NCI-H2107 (cell line): ENCODE measurements around the gene TMEM259.

Experiments used
- DNase-seq: peaks from one replicate; lab custom pipeline; 2025; lab: John Stamatoyannopoulos, UW

The TMEM259 gene

DNA sequence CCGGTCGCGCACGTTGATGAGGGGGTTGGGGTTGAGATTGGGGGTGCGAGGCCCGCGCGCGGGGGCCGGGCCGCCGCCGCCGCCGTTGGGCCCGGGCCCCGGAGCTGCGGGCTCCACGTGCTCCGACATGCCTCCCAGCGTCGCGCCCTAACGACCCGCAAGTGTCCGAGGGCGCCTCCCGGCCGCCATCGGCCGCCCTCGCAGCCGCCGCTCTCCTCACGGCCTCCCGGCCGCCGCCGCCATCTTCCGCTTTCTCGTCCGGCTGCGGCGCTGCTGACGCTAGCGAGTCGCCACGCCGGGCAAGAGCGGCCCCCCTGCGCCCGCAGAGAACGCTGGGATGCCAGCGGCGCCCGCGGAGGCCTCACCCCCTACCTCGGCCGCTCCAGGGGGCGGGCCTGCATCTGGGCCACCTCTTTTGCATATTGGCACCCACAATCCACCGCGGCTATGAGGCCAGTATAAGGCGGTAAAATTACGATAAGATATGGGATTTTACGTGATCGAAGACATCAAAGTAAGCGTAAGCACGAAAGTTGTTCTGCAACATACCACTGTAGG, at the start of gene TMEM259:
Gene TMEM259, minus strand, starts transcription at position 256 of the 558 bp plus-strand sequence. Its CDS starts 127 bp downstream, at position 129.
- peak; percentile 94 for DNase-seq

DNA sequence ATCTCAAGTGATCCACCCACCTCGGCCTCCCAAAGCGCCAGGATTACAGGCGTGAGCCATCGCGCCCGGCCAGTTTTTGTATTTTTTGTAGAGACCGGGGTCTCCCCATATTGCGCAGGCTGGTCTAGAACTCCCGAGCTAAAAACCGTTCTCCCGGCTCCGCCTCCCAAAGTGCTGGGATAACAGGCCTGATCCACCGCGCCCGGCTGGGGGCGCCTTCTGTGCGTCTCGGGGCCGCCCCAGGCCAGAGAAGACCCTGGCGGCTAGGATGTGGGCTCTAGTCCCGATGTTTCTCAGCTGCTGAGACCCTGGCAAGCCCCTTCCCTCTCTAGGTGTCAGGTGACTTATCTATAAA, 49.6 kb upstream of the TMEM259 start:
- DNase-seq, result no peak

DNA sequence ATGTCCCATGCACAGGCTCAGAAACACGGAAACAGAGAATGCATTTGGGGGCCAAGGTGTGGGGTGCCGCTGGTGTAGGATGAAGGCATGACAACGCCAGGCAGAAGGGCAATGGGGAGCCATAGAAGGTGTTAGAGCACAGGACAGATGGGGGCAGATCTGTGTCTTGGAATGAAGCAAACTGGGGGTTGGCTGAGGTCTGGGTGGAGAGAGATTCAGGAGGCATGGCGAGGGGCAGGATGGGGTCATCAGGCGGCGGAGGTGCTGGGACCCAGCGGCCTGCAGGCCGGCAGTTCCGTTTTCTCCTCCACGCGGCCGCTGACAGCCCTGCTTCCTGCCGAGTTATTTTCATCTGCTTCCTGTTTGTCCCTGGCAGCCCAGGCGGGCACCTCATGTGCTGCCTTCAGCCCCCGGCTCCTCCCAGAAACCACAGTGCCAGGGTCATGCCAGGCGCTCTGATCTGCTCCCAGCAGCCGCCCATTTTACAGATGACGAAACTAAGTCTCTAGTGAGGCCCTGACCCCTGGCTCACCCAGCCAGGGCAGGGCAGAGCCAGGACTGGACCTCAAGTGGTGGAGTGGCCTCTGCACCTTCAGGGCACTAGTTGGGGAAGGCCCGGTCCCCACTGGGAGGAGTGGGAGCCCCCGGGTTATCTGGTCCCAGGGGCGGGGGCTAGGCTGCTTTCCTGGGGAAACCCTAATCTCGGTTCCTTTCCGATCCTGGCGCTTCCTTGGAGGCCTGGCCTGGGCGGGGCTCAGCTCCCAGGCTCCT, 48.3 kb upstream of the TMEM259 start:
- no peak for DNase-seq

DNA sequence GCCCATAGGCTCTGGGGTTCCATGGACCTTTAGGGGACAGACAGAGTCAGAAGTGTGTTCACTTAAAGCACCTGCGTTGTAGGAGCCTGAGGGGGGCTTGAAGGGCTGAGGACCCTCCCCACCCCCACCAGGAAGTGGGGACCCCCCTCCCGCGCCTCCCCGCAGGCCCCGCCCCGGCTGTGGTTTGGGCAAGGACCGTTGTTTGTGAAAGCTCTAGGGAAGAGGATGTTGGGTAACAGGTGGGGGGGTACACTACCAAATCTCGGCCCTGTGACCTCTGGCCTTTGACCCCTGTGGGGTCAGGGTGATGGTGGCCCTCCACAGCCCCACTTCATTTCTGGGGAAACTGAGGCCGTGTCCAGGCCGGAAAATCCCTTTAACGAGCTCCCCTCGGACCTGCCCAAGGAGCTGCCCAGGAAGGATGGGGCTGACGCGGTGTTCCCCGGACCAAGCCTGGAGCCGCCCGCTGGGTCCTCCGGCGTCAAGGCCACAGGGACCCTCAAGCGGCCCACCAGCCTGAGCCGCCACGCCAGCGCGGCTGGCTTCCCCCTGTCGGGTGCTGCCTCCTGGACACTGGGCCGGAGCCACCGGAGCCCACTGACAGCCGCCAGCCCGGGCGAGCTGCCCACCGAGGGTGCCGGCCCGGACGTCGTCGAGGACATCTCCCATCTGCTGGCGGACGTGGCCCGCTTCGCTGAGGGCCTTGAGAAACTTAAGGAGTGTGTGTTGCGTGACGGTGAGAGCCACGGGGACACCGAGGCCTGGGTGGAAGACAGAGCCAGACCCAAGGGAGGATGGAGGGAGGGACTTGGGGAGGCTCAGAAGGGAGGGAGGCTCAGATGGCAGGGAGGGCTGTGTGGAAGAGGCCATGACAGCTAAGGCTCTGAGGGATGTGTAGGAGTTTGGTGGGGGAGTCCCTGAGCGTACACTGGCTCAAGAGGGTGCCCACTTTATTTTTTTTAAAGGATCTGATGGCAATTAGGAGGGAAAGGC, 47.4 kb upstream of the TMEM259 start:
- DNase-seq, result no peak

DNA sequence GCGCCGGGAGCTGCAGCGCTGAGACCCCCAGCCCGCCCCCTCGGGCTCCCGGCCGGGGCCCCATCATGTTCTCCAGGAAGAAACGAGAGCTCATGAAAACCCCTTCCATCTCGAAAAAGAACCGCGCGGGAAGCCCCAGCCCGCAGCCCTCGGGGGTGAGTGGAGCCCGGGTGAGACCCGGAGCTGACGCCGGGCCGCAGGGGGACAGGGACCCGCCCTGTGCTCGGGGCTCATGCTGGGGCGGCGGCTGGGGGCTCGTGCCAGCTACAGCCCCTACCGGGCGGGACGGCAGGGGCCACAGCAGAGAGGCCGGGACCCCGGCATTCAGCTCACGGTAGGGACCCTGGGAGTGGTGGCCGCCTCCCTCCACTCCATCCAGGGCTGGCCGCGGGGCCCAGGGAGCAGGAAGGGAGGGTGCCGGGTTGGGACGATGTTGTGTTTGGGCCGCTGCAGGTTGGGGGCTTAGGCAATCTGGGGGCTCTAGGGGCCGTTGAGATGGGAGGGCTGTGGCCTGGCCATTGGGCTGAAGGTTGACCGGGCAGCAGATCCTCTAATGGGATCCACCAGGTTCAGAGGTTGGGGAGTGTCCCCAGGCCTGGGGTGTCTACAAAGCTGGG, 46.5 kb upstream of the TMEM259 start:
- no peak for DNase-seq

DNA sequence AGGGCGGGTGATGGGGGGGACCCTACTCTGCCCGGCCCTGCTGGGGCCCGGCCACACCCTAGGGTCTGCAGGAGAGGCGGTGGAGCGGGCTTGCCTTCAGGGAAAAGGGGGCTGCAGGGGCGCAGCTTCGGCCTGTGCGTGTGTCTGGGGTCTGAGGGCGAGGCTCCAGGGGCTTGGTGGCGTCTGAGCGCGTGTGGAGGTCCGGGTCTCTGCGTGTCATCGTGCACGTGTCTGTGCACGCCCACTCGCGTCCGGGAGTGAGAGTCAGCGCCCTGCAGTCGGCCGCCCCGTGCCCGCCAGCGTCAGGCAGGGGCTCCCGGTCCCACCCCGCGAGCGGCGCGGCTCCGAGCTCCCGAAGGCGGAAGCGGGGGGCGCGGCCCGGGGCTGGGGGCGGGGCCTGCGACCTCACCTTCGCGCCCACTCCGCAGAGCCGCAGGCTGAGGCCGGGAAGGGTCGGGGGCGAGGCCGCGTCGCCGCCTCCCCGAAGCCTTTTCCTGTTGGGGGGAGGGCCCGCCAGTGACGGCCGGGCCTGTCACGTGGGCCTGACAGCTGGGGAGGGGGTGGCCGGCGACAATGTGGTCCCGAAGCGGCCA, 45.9 kb upstream of the TMEM259 start, which contains the start of gene ARHGAP45:
Gene ARHGAP45, plus strand, starts transcription at position 420 of the 593 bp plus-strand sequence. CDS start 239 bp downstream, outside the sequence.
- no peak for DNase-seq

DNA sequence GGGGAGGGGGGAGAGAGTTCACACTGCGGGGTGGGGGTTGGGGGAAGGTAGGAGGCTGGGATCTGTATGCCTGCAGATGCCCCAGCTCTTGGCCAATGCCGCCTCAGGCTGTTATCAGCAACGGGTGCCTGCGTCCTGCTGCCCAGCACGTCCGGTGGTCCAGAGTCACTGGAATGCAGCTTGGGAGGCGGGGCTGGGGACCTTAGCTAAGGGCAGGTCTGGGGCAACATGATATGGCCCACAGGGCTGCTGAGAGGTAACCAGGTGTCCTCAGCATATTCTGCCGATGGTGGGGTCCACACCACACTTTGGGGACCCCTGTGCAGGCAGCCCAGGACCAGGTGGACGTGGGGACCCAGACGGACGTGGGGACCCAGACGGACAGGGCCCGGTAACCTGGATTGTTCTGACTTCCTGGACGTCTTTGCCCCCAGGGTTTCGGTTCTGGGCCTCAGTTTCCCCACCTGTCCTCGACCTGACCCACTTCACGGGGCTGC, 45.4 kb upstream of the TMEM259 start:
- no peak for DNase-seq

DNA sequence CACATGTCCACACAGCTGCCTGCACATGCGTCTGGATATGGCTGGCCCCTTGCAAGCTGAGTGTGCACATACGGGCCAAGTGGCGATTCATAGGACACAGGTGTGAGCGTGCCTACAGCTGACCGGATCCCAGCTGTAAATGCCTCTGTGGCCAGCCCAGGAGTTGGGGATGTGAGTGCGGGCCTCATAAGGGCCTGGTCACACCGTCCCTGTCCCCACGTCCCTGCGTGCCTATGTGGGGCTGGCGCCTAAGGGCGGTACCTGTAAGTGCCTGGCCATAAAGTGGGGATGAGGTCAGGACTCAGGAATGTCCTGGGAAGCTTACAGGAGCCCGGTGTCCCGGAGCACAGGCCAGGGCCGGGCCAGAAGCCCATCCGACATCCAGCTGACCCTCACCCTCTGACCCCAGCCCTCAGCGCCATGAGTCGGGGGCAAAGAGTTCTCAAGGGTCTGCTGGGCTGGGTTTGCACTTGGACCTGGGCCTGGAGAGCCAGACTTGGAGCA, 44.7 kb upstream of the TMEM259 start:
- DNase-seq, result no peak

DNA sequence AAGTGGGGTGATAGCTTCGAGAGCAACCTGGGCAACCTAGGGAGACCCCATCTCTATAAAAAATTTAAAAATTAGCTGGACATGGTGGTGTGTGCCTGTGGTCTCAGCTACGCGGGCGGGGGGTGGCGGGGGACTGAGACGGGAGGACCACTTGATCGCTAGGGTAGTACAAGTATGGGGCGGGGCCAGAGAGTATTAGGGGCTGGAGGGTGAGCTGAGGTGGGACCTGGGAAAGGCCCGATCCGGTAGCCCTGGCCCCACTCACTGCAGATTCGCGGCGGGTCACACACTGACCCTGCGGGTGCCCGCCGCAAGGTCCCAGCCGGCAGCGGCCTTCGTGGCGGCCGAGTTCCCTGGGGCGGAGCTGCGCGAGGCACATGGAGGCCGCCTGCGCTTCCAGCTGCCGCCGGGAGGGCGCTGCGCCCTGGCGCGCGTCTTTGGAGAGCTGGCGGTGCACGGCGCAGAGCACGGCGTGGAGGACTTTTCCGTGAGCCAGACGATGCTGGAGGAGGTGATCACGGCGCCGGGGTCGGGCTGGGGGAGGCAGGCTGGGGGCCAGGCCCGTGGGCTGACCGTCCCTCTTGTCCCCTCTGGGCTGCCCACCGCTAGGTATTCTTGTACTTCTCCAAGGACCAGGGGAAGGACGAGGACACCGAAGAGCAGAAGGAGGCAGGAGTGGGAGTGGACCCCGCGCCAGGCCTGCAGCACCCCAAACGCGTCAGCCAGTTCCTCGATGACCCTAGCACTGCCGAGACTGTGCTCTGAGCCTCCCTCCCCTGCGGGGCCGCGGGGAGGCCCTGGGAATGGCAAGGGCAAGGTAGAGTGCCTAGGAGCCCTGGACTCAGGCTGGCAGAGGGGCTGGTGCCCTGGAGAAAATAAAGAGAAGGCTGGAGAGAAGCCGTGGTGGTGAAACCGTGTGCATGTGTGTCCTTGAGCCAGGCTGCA, 44.0 kb upstream of the TMEM259 start:
- DNase-seq, result no peak

DNA sequence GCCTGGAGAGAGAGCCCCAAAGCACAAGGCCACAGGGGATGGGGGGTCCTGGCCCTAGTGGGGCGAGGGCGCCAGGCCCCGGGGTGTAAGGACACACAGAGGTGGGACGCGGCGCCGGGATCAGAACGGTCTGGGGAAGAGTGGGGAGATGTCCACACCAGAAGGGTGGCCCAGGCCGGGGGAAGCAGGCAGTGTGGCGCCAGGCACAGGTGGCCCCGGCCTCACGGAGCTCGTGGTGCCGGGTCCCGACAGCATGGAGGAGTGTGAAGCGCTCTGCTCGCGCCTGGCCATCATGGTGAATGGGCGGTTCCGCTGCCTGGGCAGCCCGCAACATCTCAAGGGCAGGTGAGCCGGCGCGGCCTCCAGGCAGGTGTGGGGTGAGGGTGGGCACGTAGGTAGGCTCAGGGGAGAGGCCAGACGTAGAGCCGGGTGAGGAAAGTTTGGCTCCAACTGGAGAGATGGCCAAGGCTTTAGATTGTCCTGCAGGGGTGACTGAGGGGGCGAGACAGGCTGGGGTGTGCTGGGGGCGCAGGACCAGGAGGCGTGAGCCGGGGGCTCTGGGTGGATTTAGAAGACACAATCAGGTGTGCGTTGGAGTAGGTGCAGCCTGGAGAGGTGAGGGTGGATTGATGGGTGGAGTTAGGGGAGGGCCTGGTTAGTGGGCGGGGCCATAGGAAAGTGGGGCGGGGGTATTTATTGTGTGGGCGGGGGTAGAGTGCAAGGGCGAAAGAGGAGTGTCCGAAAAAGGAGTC, 43.2 kb upstream of the TMEM259 start:
- no peak for DNase-seq

DNA sequence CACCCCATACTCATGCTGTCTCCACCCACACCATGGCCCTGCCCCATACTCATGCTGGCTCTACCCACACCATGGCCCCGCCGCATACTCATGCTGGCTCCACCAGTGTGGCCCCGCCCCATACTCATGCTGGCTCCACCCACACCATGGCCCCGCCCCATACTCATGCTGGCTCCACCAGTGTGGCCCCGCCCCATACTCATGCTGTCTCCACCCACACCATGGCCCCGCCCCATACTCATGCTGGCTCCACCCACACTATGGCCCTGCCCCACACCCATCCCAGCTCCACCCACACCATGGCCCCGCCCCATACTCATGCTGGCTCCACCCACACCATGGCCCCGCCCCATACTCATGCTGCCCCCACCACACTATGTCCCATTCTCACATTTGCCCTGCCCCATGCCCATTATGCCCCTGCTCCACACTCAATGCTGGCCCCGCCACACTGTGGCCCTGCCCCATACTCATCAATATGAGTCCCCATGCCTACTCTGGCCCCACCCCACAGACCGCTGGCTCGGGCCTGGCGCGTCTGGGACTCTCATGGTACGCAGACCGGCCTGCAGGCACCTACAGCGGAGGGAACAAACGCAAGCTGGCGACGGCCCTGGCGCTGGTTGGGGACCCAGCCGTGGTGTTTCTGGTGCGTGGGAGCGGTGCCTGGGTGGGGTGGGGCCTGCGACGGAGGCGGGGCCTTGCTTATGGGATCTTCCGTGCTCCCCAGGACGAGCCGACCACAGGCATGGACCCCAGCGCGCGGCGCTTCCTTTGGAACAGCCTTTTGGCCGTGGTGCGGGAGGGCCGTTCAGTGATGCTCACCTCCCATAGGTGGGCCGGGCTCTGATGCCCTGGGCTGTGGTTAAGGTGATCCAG, 42.3 kb upstream of the TMEM259 start:
- DNase-seq, result no peak

DNA sequence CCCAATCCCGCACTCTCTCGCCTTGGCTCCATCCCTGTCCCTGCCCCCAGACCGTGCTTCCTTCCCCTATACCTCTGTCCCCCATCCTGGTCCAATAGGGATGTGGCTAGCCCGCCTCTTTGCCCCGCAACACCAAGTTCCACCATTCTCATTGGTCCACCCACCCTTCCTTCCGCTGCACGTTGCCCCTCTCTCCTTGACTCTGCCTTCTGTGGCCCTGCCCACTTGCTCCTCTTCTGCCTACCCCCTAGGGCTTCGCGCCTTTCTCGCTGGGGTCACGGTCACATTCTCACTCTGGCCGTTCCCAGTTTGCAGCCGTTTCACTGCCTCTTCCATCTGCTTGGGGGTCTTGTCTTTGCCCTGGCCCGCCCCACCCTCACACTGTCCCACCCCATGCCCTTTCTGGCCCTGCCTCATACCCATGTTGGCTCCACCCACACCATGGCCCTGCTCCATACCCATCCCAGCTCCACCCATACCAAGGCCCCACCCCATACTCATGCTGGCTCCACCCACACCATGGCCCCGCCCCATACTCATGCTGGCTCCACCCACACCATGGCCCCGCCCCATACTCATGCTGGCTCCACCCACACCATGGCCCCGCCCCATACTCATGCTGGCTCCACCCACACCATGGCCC, 41.6 kb upstream of the TMEM259 start:
- DNase-seq, result no peak

DNA sequence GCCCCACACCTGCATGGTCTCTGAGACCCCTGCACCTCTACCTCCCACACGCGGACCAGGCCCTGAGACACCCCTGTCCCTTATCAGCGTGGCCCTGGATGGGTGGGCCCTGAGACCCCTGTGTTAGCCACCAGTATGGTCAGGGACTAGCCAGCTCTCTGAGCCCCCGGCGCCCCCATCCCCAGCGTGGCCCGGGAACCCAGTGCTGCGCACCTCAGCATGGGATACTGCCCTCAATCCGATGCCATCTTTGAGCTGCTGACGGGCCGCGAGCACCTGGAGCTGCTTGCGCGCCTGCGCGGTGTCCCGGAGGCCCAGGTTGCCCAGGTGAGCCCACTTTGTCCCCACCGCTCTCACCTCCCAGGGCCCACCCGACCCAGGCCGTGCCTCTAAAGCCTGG, 41.1 kb upstream of the TMEM259 start:
- DNase-seq, result no peak

DNA sequence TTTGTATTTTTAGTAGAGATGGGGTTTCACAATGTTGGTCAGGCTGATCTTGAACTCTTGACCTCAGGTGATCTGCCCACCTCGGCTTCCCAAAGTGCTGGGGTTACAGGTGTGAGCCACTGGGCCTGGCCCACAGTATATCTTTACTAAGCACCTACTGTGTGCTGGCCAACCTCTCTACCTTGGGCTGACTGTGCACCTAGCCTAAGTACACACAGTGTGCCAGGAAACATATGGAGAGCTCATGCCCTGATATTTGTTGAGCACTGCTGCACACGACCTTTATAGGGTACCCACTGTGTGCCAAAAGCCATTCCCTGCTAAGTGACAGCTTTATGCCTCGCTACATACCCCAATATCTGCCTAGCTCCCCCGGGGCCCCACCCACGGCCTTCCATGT, 39.8 kb upstream of the TMEM259 start:
- DNase-seq, result no peak

DNA sequence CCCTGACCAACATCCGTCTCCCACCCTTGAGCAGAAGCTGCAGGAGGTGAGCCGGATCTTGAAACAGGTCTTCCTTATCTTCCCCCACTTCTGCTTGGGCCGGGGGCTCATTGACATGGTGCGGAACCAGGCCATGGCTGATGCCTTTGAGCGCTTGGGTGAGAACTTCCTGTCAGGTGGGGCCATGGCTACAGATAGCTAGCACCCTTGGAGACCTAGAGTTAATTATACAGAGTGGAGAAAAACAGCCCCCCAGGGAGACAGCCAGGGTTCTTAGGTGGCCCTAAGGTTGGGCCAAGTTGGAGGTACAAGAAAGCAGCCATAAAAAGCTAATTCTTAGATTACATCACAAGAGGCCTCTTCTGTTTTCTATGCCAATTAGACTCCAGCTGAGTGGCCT, 37.2 kb upstream of the TMEM259 start:
- DNase-seq, result no peak

DNA sequence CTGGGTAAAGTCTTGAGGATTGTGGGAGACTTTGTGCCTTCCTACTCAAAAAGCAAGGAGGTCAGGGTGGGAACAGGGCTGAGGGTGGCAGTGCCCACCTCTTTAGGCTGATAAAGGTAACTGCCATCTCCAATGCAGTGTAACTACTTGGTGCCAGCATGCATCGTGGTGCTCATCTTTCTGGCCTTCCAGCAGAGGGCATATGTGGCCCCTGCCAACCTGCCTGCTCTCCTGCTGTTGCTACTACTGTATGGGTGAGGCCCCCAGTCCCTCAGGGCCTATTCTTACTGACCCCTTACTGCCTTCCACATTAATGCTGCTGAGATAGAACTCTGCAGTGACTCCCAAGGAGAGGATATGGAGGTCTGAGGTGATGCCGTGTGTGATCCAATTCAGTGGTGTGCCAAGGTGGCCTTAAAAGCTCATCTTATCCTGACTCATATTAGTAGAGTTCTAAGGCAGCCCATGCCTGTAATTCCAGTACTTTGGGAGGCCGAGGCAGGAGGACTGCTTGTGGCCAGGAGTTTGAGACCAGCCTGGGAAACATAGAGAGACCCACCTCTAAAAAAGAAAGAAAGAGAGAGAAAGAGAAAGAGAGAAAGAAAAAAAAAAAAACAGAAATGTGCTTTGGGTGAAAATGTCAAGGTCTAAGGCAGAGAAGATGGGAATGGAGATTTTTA, 36.4 kb upstream of the TMEM259 start:
- DNase-seq, result no peak

DNA sequence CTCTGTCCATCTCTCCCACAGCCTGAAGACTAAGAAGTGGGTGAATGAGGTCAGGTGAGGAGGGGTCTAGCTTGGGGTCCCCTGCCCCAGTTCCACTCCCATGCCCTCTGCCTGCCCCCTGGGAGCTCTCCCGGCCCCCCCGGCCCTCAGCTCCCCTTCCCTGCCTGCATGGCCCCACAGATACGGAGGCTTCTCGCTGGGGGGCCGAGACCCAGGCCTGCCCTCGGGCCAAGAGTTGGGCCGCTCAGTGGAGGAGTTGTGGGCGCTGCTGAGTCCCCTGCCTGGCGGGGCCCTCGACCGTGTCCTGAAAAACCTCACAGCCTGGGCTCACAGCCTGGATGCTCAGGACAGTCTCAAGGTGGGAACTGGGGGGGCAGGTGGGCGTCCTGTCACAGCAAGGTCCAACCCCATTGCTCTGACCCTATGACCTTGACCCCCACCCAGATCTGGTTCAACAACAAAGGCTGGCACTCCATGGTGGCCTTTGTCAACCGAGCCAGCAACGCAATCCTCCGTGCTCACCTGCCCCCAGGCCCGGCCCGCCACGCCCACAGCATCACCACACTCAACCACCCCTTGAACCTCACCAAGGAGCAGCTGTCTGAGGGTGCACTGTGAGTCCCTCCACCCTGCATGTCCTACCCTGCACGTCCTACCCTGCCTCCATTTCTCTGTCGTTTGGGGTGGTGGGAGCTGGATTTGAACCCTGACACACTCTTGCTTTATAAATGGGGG, 35.1 kb upstream of the TMEM259 start:
- DNase-seq, result no peak
